Measurements from ENCODE around the gene GALNT12. TPM values are rescaled to one million over a fixed set of nuclear protein-coding genes. Genes with fewer than 3 reads are reported as not detected.

GALNT12 gene
- total RNA-seq, 1 donor from 2014 or later, result not detected

DNA sequence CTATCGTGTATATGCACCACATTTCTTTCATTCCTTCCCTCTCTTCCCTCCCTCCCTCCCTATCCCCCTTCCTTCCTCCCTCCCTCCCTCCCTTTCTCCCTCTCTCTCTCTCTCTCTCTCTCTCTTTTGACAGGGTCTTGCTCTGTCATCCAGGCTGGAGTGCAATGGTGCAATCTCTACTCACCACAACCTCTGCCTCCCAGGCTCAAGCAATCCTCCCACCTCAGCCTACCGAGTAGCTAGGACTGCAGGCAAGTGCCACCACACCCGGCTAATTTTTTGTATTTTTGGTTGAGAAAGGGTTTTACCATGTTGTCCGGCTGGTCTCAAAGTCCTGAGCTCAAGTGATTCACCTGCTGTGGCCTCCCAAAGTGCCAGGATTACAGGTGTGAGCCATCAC, 10.0 kb upstream of the GALNT12 start:
- DNase-seq (ENCODE audit: extremely low spot score, unreplicated experiment), result no peak
- peak overlapping the region; percentile 51 for H3K4me3 Mint-ChIP-seq (ENCODE audit: unreplicated experiment)
- no peak overlapping the region for H3K27ac Mint-ChIP-seq (ENCODE audit: unreplicated experiment)
- peaks cover 15% of the 10 kb centered on the region for H3K9me3 Mint-ChIP-seq (ENCODE audit: unreplicated experiment)
- peaks cover 6% of the 10 kb centered on the region for H3K27me3 Mint-ChIP-seq (ENCODE audit: unreplicated experiment)
- H3K36me3 Mint-ChIP-seq (ENCODE audit: unreplicated experiment), result no peaks in the 10 kb centered on the region
- TF ChIP-seq CTCF (IDR thresholded peaks at IDR 0.05), result no peak
- H3K4me1 Mint-ChIP-seq (ENCODE audit: unreplicated experiment), result peaks cover 20% of the 10 kb centered on the region

GRCh38 chr9:98798254-98798653, 9.2 kb upstream of the GALNT12 start:
- peaks cover 15% of the 10 kb centered on the region for H3K9me3 Mint-ChIP-seq (ENCODE audit: unreplicated experiment)
- no peak overlapping the region for H3K4me3 Mint-ChIP-seq (ENCODE audit: unreplicated experiment)
- peaks cover 20% of the 10 kb centered on the region for H3K4me1 Mint-ChIP-seq (ENCODE audit: unreplicated experiment)
- H3K36me3 Mint-ChIP-seq (ENCODE audit: unreplicated experiment), result no peaks in the 10 kb centered on the region
- TF ChIP-seq CTCF (IDR thresholded peaks at IDR 0.05), result no peak
- peaks cover 8% of the 10 kb centered on the region for H3K27me3 Mint-ChIP-seq (ENCODE audit: unreplicated experiment)
- no peak overlapping the region for H3K27ac Mint-ChIP-seq (ENCODE audit: unreplicated experiment)
- DNase-seq (ENCODE audit: extremely low spot score, unreplicated experiment), result no peak

DNA sequence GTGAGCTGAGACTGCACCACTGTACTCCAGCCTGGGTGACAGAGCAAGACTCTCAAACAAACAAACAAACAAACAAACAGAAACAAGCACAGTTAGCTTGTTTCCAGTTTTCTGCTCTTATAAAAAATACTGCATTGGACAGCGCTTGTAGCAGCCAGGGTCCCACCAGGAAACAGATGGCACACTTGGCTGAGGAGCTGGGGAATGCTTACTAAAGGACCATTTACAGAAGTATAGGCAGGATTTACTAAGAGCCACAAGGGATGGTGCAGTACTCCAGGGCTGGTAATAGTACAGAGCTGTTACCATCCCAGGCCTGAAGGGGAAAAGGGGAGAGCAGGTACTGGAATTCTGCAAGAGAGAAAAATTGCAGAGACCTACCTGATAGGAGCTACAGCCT, 5.9 kb upstream of the GALNT12 start:
- Mint-ChIP-seq H3K4me1 (ENCODE audit: unreplicated experiment) (peaks cover 6% of the 10 kb centered on the region), H3K4me3 (ENCODE audit: unreplicated experiment) (no peak overlapping the region), H3K9me3 (ENCODE audit: unreplicated experiment) (peaks cover 15% of the 10 kb centered on the region), H3K36me3 (ENCODE audit: unreplicated experiment) (no peaks in the 10 kb centered on the region), H3K27ac (ENCODE audit: unreplicated experiment) (no peak overlapping the region), H3K27me3 (ENCODE audit: unreplicated experiment) (peaks cover 38% of the 10 kb centered on the region)
- DNase-seq (ENCODE audit: extremely low spot score, unreplicated experiment), result no peak
- TF ChIP-seq CTCF (IDR thresholded peaks at IDR 0.05), result no peak

DNA sequence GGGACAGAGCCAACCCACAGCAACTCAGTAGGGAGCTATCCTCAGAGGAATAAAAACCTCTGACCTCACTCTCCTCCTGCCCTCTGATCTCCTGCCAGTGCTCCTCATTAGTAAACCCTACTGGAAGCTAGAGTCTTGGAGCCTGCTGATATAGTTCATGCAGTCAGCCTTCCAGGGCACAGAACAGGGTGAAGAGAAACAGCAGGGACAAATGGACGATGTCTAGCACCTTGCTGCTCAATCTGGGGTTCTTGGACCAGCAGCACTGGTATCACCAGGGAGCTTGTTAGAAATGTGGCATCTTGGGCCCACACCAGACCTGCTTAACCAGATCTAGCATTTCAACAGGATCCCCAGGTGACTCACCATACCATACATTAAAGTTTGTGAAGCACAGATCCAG, 5.5 kb upstream of the GALNT12 start:
- H3K4me1 Mint-ChIP-seq (ENCODE audit: unreplicated experiment), result peaks cover 2% of the 10 kb centered on the region
- no peak overlapping the region for H3K27ac Mint-ChIP-seq (ENCODE audit: unreplicated experiment)
- peaks cover 43% of the 10 kb centered on the region for H3K27me3 Mint-ChIP-seq (ENCODE audit: unreplicated experiment)
- H3K36me3 Mint-ChIP-seq (ENCODE audit: unreplicated experiment), result no peaks in the 10 kb centered on the region
- DNase-seq (ENCODE audit: extremely low spot score, unreplicated experiment), result no peak
- H3K4me3 Mint-ChIP-seq (ENCODE audit: unreplicated experiment), result no peak overlapping the region
- TF ChIP-seq CTCF (IDR thresholded peaks at IDR 0.05), result no peak
- peaks cover 15% of the 10 kb centered on the region for H3K9me3 Mint-ChIP-seq (ENCODE audit: unreplicated experiment)

DNA sequence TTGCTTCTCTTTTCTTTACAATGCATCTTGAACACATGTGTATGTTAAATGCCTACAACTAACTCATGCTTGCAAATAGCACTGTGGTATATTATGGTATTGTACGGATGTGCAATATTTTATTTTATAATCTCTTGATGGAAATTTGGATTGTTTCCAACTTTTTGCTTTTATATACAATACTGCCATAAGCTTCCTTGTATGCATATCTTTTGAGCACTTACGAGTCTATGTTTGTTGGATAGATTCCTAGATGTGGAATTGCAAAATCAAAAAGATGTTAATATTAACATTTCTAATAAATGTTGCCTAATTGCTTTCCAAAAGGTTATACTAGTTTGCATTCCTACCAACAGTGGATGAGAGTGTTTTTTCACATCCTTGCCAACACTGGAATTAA, 3.4 kb upstream of the GALNT12 start:
- Mint-ChIP-seq H3K4me1 (ENCODE audit: unreplicated experiment) (peaks cover 10% of the 10 kb centered on the region), H3K9me3 (ENCODE audit: unreplicated experiment) (peaks cover under 1% of the 10 kb centered on the region), H3K27me3 (ENCODE audit: unreplicated experiment) (peaks cover 57% of the 10 kb centered on the region), H3K27ac (ENCODE audit: unreplicated experiment) (no peak overlapping the region), H3K4me3 (ENCODE audit: unreplicated experiment) (no peak overlapping the region), H3K36me3 (ENCODE audit: unreplicated experiment) (no peaks in the 10 kb centered on the region)
- no peak for TF ChIP-seq CTCF (IDR thresholded peaks at IDR 0.05)
- no peak for DNase-seq (ENCODE audit: extremely low spot score, unreplicated experiment)
